Endothelial cell of umbilical vein (primary cell): ENCODE measurements around the gene VRK1. TPM values are rescaled to one million over a fixed set of nuclear protein-coding genes. Genes with fewer than 3 reads are reported as not detected.
"Not testable (repeated sequence)": the region's sequence is repeated elsewhere in the genome, so short reads cannot be mapped to it uniquely, and the experiment has no call there.

Experiments
- BruUV-seq: library from RNA; stranded (reverse); fragments of 400-500 nt; replicated peaks from 2 replicates; lab custom pipeline; 2021; lab: Mats Ljungman, UMichigan
- CTCF ChIA-PET: fragments of 300-600, 350-600 bp; sonication (Branson Sonifier 250); formaldehyde crosslinking; loops from one replicate; lab custom pipeline; 2021; ENCODE audit warnings: antibody characterized with exemption, inconsistent platforms; lab: Charles Lee
- POLR2A ChIA-PET: fragments of 300-600, 350-600 bp; sonication (Branson Sonifier 250); formaldehyde crosslinking; loops from one replicate; lab custom pipeline; 2021; ENCODE audit warnings: antibody characterized with exemption, inconsistent platforms; lab: Charles Lee
- DNase-seq: peaks from one replicate; pipeline ENCODE4 v3.0.0-alpha.2; 2011; ENCODE audit warnings: low read depth, low spot score
- FAIRE-seq: peaks from 2 replicates; lab custom pipeline; 2011; peaks lifted over from hg19 to GRCh38; lab: Jason Lieb, UNC
- H2AFZ ChIP-seq: 2 replicates; pipeline ENCODE4 v1.6.0; 2012; ENCODE audit warnings: low read depth, low read length, control low read depth, inconsistent platforms
- H3K27ac ChIP-seq: 2 replicates; pipeline ENCODE4 v1.5.1; 2011; ENCODE audit warnings: low read depth, mild to moderate bottlenecking, control low read depth, low read length, moderate library complexity; ENCODE audit not compliant: insufficient read depth
- H3K27me3 ChIP-seq, 2 experiments: 2 replicates each; pipeline versions ENCODE4 v1.6.0 to v1.6.1; 2011; ENCODE audit warnings: low read length in 2 of 2, mixed read lengths in 1 of 2; ENCODE audit not compliant: control insufficient read depth in 2 of 2, insufficient read depth in 2 of 2
- H3K36me3 ChIP-seq, 2 experiments: 2 replicates in 1 of 2; 3 replicates in 1 of 2; pipeline ENCODE4 v1.5.1; 2011; ENCODE audit warnings: low read length in 2 of 2, mild to moderate bottlenecking in 1 of 2, moderate library complexity in 1 of 2; ENCODE audit not compliant: control insufficient read depth in 2 of 2, insufficient read depth in 2 of 2; ENCODE audit errors: extremely low read depth in 1 of 2
- H3K4me1 ChIP-seq: 3 replicates; pipeline ENCODE4 v1.5.1; 2011; ENCODE audit warnings: mild to moderate bottlenecking, low read length; ENCODE audit not compliant: control insufficient read depth, insufficient read depth; ENCODE audit errors: extremely low read depth
- H3K4me2 ChIP-seq: 2 replicates; pipeline ENCODE4 v1.6.1; 2011; ENCODE audit warnings: low read length, control low read depth, mixed read lengths; ENCODE audit not compliant: insufficient read depth
- H3K4me3 ChIP-seq, 3 experiments: fragments of 200-600 bp in 1 of 3; sonication (generic), shearing (Covaris generic) in 1 of 3; replicated peaks in 1 of 3; 2 replicates each; pipeline ENCODE4 v1.5.1; 2011 to 2016; ENCODE audit warnings: control low read depth in 3 of 3, low read length in 3 of 3, mild to moderate bottlenecking in 2 of 3, inconsistent platforms in 1 of 3, low read depth in 1 of 3, moderate library complexity in 1 of 3; ENCODE audit not compliant: insufficient read depth in 1 of 3
- H3K79me2 ChIP-seq: 2 replicates; pipeline ENCODE4 v1.6.0; 2012; ENCODE audit warnings: low read length, inconsistent platforms; ENCODE audit not compliant: control insufficient read depth, insufficient read depth
- H3K9ac ChIP-seq: replicated peaks from 2 replicates; pipeline ENCODE3; 2011; ENCODE audit warnings: low read length, control low read depth; ENCODE audit not compliant: insufficient read depth; ENCODE audit errors: extremely low read depth
- H3K9me1 ChIP-seq: replicated peaks from 3 replicates; pipeline ENCODE4 v1.6.0; 2011; ENCODE audit warnings: mild to moderate bottlenecking, low read length; ENCODE audit not compliant: control insufficient read depth, insufficient read depth; ENCODE audit errors: extremely low read depth
- H3K9me3 ChIP-seq: replicated peaks from 2 replicates; pipeline ENCODE4 v1.5.1; 2012; ENCODE audit warnings: low read length, inconsistent platforms; ENCODE audit not compliant: control insufficient read depth, insufficient read depth
- H4K20me1 ChIP-seq: replicated peaks from 2 replicates; pipeline ENCODE3; 2011; ENCODE audit warnings: mild to moderate bottlenecking, low read length; ENCODE audit not compliant: control insufficient read depth, insufficient read depth; ENCODE audit errors: extremely low read depth
- EZH2 ChIP-seq: IDR thresholded peaks from 2 replicates; pipeline ENCODE4 v1.6.1; 2012; ENCODE audit warnings: borderline replicate concordance, low read depth, mild to moderate bottlenecking, moderate library complexity, low read length, inconsistent platforms; ENCODE audit not compliant: severe bottlenecking
- FOS ChIP-seq: IDR thresholded peaks from 2 replicates; pipeline ENCODE4 v1.6.1; 2011; ENCODE audit warnings: mild to moderate bottlenecking, low read length, moderate library complexity, borderline replicate concordance; ENCODE audit not compliant: insufficient read depth
- GATA2 ChIP-seq: IDR thresholded peaks from 2 replicates; pipeline ENCODE4 v1.7.0; 2011; ENCODE audit warnings: low read depth, mild to moderate bottlenecking, moderate library complexity, mixed read lengths, low read length; ENCODE audit not compliant: insufficient read length, insufficient read depth
- JUN ChIP-seq: IDR thresholded peaks from 2 replicates; pipeline ENCODE4 v1.6.1; 2011; ENCODE audit warnings: borderline replicate concordance, low read depth; ENCODE audit not compliant: insufficient read length, insufficient read depth
- MAX ChIP-seq: IDR thresholded peaks from 2 replicates; pipeline ENCODE4 v1.6.1; 2011; ENCODE audit not compliant: insufficient read depth, insufficient read length
- MYC ChIP-seq: IDR thresholded peaks from one replicate; pipeline ENCODE4 v1.6.1; 2011; ENCODE audit warnings: mild to moderate bottlenecking, low read depth, low read length
- POLR2A ChIP-seq: IDR thresholded peaks from 2 replicates; pipeline ENCODE4 v1.6.1; 2012; ENCODE audit warnings: low read depth, mild to moderate bottlenecking, control low read depth, low read length
- POLR2AphosphoS5 ChIP-seq: IDR thresholded peaks from 2 replicates; pipeline ENCODE4 v1.6.1; 2012; ENCODE audit warnings: low read depth, mild to moderate bottlenecking, control low read depth, low read length, moderate library complexity; ENCODE audit not compliant: insufficient read depth
- dilution Hi-C: fragments of 300-500 bp; cut with MboI; formaldehyde crosslinking; loops from one replicate; pipeline ENCODE4 v1.15.0; 2019; ENCODE audit warnings: low sequenced_read_pairs; ENCODE audit not compliant: extremely low pct_ligation_motif_present
- intact Hi-C: fragments of 100-400 bp; cut with micrococcal nuclease; formaldehyde crosslinking; loops from one replicate; pipeline ENCODE4 v1.10.0; 2022
- polyA plus RNA-seq, 4 experiments: library from polyadenylated mRNA; depleted of rRNA in 3 of 4; stranded (reverse) in 3 of 4; unstranded in 1 of 4; fragments of >200 nt; gene quantifications; 2 replicates each; pipeline versions ENCODE4 v1.2.1 to v1.2.3, GENCODE V29; 2011 to 2012; ENCODE audit warnings: missing spikeins in 1 of 4
- total RNA-seq: library from RNA; stranded (reverse); gene quantifications from 2 replicates; pipeline ENCODE4 v1.2.3, GENCODE V29; 2021

The VRK1 gene
- total and polyA plus RNA-seq, 2 donors (not counting 3 experiments of a cell fraction or from before 2014, with no cell fraction given) = 7.1 to 31.7 TPM

- no peaks in the 10 kb centered on the region for H3K4me1 ChIP-seq
- H3K4me3 ChIP-seq = no peak overlapping the region
- H3K9me1 ChIP-seq = no peaks in the 10 kb centered on the region
- no peaks in the 10 kb centered on the region for H4K20me1 ChIP-seq
- ChIA-PET CTCF (interaction anchor here (0.6 to 1.5 kb wide), 4 partner anchors 9 to 134 kb away, joined by 3 to 5 read pairs (median 3); no protein-coding TSS in a partner anchor), POLR2A (no interaction called here)
- H3K4me2 ChIP-seq = no peak overlapping the region
- H2AFZ ChIP-seq = no peak overlapping the region
- no peaks in the 10 kb centered on the region for H3K79me2 ChIP-seq
- no peaks in the 10 kb centered on the region for H3K27me3 ChIP-seq
- dilution Hi-C loops (no loop called here), intact Hi-C loops (no loop called here)
- no peaks in the 10 kb centered on the region for H3K9me3 ChIP-seq
- no TSS peak for BruUV-seq
- H3K36me3 ChIP-seq = no peaks in the 10 kb centered on the region
- H3K9ac ChIP-seq = no peak overlapping the region
- FAIRE-seq (peak; percentile 12), DNase-seq (no peak)
- H3K27ac ChIP-seq = no peak overlapping the region
- TF ChIP-seq POLR2A (no peak), FOS (no peak), MYC (no peak), EZH2 (no peak), GATA2 (no peak), POLR2AphosphoS5 (no peak), MAX (no peak), JUN (no peak)
These were observed 79.6 kb downstream of the VRK1 start for GRCh38 chr14:96876747-96877146.

DNA sequence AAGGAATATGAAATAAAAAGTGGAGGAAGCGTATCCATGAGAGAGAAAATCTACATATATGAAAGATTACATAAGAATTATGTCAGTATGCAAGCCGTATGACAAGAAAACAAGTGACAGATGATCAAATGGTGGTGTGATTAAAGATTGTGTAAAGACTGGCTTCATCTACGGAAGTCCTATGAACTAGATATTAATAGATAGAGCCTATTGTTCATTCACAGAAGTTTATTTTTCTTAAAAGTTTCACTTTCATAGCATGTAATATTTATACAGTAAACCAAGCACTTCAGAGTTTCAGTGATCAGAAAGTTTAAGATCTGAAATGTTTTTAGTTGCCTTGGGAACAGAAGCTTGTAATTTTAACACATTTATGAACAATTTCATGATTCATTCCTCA lies 84.5 kb downstream of the VRK1 start:
- Histone ChIP-seq H3K4me1 (no peaks in the 10 kb centered on the region), H3K36me3 (no peaks in the 10 kb centered on the region), H3K27ac (no peak overlapping the region), H3K4me2 (no peak overlapping the region), H3K9me3 (no peaks in the 10 kb centered on the region), H4K20me1 (no peaks in the 10 kb centered on the region), H2AFZ (no peak overlapping the region), H3K27me3 (no peaks in the 10 kb centered on the region), H3K79me2 (no peaks in the 10 kb centered on the region), H3K4me3 (no peak overlapping the region), H3K9me1 (no peaks in the 10 kb centered on the region), H3K9ac (no peak overlapping the region)
- FAIRE-seq (no peak), DNase-seq (no peak)
- ChIA-PET POLR2A (no interaction called here), CTCF (interaction anchor here (1.3 to 1.5 kb wide), 2 partner anchors 10 to 29 kb away, joined by 3 to 4 read pairs; no protein-coding TSS in a partner anchor)
- TF ChIP-seq MAX (no peak), MYC (no peak), FOS (no peak)
- dilution Hi-C loops = no loop called here
- BruUV-seq = no TSS peak
- intact Hi-C loops = no loop called here

DNA sequence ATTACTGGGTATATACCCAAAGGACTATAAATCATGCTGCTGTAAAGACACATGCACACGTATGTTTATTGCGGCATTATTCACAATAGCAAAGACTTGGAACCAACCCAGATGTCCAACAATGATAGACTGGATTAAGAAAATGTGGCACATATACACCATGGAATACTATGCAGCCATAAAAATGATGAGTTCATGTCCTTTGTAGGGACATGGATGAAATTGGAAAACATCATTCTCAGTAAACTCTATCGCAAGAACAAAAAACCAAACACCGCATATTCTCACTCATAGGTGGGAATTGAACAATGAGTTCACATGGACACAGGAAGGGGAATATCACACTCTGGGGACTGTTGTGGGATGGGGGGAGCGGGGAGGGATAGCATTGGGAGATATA lies 86.8 kb downstream of the VRK1 start:
- H3K9me3 ChIP-seq, H3K27ac ChIP-seq, H3K27me3 ChIP-seq, H3K4me1 ChIP-seq, H3K79me2 ChIP-seq, H3K9ac ChIP-seq, H3K36me3 ChIP-seq, BruUV-seq, FAIRE-seq, intact Hi-C loops, dilution Hi-C loops, H3K4me3 ChIP-seq, H2AFZ ChIP-seq, CTCF ChIA-PET, H3K9me1 ChIP-seq, H3K4me2 ChIP-seq, H4K20me1 ChIP-seq, POLR2A ChIA-PET, DNase-seq: not testable (repeated sequence)
